Activated naive CD8-positive, alpha-beta T cell (primary cell): ENCODE measurements around the gene ECD.
A peak's percentile ranks its signal among the peaks of the same experiment; 100 is the strongest.
"Not testable (repeated sequence)": the region's sequence is repeated elsewhere in the genome, so short reads cannot be mapped to it uniquely, and the experiment has no call there.

ENCODE experiments used
- H3K27ac Mint-ChIP-seq: one replicate; pipeline ENCODE4 v1.8.0; 2021; ENCODE audit warnings: mixed read lengths
- H3K27me3 Mint-ChIP-seq: one replicate; pipeline ENCODE4 v1.8.0; 2021; ENCODE audit warnings: mixed read lengths
- H3K36me3 Mint-ChIP-seq: one replicate; pipeline ENCODE4 v1.8.0; 2021; ENCODE audit warnings: mixed read lengths
- H3K4me1 Mint-ChIP-seq: one replicate; pipeline ENCODE4 v1.8.0; 2021; ENCODE audit warnings: low read depth, mixed read lengths
- H3K4me3 Mint-ChIP-seq: one replicate; pipeline ENCODE4 v1.8.0; 2021; ENCODE audit warnings: mild to moderate bottlenecking, mixed read lengths
- H3K9me3 Mint-ChIP-seq: one replicate; pipeline ENCODE4 v1.8.0; 2021; ENCODE audit warnings: low read depth, mixed read lengths

The ECD gene

DNA sequence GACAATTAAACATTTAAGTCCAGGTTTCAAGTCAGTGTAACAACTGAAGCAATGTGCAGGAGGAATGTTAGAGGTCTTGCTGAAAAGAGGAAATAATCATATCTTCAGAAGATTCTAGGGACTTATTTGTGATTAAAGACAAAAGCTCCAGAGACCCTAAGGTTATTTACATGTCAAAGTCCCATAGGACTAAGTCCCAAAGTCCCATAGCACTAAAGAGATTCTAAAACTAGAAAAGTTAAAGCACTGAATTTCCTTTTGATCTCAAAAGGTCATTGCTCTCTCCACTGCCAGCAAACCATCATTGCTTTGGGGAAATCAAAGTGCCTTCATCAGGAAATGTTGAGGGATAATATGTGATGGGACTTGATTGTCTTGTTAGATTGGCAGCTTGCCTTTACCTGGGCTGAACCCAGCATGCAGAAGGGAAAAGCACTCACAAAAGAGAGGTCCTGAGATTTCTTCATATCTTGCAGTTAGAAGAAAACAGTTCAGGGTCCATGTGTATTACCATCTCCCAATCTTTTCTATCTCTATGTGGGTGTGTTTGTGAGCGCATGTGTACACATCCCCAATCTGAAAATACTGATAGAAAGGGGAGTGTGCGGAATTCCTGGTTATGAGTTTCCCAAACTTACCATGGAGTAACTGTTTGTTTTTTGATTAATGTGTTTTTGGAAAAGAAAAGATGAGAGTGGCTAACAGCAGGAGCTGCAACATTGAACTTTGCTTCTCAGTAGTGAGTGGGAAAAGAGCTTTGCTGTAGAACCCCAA is 35.7 kb downstream of the ECD start:
- no peaks in the 10 kb centered on the region for H3K4me1 Mint-ChIP-seq
- peak overlapping the region; percentile 30 for H3K27ac Mint-ChIP-seq
- peaks cover 16% of the 10 kb centered on the region for H3K36me3 Mint-ChIP-seq
- no peaks in the 10 kb centered on the region for H3K27me3 Mint-ChIP-seq
- H3K4me3 Mint-ChIP-seq, result no peak overlapping the region
- no peaks in the 10 kb centered on the region for H3K9me3 Mint-ChIP-seq

DNA sequence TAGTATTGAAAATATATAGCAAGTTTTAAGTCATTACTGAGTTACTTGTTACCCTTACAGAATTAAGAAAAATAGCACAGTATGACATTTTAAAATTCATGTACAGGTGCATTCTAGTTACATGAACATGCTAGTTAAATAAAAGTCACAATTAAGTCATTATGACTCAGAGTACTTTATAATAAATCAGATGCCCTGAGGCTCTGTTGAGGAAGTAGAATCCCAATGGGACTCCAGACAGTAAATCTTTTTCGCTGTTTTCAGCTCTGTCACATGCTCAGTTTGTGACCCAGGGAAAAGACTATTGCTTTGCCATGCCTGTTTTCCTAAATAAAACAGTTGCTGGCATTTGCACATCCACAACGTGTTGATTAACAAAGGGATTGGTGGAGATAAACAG is 36.5 kb downstream of the ECD start:
- no peaks in the 10 kb centered on the region for H3K4me1 Mint-ChIP-seq
- no peaks in the 10 kb centered on the region for H3K9me3 Mint-ChIP-seq
- H3K27ac Mint-ChIP-seq, result no peak overlapping the region
- peaks cover 13% of the 10 kb centered on the region for H3K36me3 Mint-ChIP-seq
- no peak overlapping the region for H3K4me3 Mint-ChIP-seq
- no peaks in the 10 kb centered on the region for H3K27me3 Mint-ChIP-seq

DNA sequence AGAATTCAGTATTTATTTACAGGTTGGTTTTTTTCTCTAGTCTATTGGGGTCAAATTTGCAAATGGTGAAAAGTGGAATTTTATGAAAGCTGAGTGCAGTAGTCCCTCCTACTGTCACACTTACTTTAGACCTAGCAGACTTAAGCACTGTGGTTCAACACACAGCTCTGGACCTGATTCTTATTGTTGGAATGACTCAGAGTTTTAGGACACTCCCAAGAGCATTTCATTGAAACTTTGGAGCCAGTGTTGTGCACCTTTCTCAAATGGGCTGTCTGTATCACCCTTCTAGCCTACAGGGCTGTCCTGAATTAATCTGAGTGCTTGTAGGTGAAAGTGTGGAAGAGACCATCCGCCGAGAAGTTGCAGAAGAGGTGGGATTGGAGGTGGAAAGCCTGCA is 41.5 kb downstream of the ECD start:
- Mint-ChIP-seq H3K27ac (no peak overlapping the region), H3K9me3 (no peaks in the 10 kb centered on the region), H3K27me3 (no peaks in the 10 kb centered on the region), H3K36me3 (peaks cover 5% of the 10 kb centered on the region), H3K4me1 (no peaks in the 10 kb centered on the region), H3K4me3 (no peak overlapping the region)

DNA sequence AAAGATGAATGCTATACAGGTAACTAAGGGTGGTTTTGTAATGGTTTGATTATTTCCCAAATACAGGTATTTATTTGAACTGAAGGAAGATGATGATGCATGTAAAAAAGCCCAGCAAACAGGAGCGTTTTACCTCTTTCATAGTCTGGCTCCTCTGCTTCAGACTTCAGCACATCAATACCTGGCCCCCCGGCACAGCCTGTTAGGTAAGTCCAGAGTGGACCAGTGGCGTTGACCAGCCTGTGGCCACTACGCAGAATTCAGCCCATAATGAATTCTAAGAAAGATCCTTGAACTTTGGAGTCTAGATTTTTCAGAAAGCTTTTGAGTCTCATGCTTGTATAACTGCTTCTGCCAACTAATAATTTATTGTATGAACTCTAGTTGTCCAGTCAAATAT is 47.9 kb downstream of the ECD start:
- no peaks in the 10 kb centered on the region for H3K36me3 Mint-ChIP-seq
- no peak overlapping the region for H3K27ac Mint-ChIP-seq
- H3K4me1 Mint-ChIP-seq, result peaks cover 2% of the 10 kb centered on the region
- no peak overlapping the region for H3K4me3 Mint-ChIP-seq
- H3K27me3 Mint-ChIP-seq, result no peaks in the 10 kb centered on the region
- H3K9me3 Mint-ChIP-seq, result no peaks in the 10 kb centered on the region

GRCh38 chr10:73119457-73119856 is 48.4 kb downstream of the ECD start:
- Mint-ChIP-seq H3K4me3 (no peak overlapping the region), H3K4me1 (peaks cover 2% of the 10 kb centered on the region), H3K9me3 (no peaks in the 10 kb centered on the region), H3K36me3 (no peaks in the 10 kb centered on the region), H3K27ac (no peak overlapping the region), H3K27me3 (no peaks in the 10 kb centered on the region)

DNA sequence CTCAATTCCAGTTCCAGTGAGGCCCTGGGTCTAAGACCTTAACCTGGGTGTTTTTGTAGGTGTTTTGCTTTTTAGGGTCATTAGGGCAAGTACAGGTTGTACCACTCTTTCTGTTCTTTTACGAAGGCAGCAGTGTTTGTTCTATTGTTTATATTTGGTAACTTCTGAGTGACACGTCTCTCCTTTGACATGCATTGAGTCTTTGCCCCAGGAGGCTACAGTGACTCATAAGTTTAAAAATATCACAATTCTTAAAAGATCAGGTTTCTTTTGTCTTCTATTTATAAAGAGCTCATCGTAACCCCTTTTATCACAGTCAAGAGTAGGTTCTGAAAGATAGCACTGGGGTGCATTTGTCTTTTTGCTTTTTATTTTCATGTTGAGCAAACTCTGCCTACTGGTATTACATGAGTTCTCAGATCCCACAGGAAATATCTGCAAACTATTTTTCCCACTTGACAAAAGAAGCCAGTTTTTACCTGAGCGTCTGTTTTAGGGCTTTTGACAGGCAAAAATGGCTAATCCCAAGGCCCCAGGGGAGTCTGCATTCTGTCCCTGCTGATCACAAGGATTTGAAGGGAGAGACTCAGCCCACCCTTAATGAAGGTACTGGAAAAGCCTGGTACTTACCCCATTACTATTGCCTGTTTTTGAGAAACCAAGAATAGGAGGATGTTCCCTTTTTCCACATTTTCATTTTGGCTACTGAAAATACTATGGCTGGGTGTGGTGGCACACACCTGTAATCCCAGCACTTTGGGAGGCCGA is 49.6 kb downstream of the ECD start:
- Mint-ChIP-seq H3K36me3 (no peaks in the 10 kb centered on the region), H3K9me3 (no peaks in the 10 kb centered on the region), H3K4me1 (peaks cover 2% of the 10 kb centered on the region), H3K27ac (no peak overlapping the region), H3K27me3 (no peaks in the 10 kb centered on the region), H3K4me3 (no peak overlapping the region)

DNA sequence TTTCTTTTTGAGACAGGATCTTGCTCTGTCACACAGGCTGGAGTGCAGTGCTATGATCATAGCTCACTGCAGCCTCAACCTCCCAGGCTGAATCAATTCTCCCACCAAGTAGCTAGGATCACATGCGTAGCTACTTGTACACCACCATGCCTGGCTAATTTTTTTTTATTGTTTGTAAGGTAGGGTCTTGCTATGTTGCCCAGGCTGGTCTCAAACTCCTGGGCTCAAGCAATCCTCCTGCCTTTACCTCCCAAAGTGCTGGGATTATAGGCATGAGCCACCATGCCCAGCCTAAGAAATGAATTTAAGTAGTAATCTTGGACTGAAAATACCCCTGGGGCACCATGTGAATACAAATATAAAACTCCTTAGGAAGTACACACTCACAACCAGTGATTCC is 51.8 kb downstream of the ECD start:
- Mint-ChIP-seq H3K27me3 (no peaks in the 10 kb centered on the region), H3K36me3 (no peaks in the 10 kb centered on the region), H3K4me3 (no peak overlapping the region), H3K4me1 (peaks cover 6% of the 10 kb centered on the region), H3K9me3 (no peaks in the 10 kb centered on the region), H3K27ac (no peak overlapping the region)

DNA sequence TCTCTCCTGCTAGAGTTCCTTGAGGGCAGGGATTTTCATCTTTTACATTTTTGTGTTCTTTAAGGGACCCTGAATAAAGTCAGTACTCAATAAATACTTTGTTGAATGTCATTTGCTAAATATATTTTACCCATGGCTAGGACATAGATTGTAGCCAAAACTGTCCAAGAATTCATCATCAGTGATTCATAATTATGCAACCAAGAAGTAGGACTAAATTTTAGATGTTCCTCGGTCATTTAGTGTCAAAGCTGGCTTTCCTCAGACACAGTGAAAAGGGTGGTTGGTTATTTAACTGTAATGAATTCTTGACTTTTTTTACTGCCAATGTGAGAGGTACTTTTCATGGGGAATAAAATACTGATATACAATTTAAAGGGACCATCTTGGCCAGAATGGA is 54.3 kb downstream of the ECD start:
- Mint-ChIP-seq H3K4me1 (peaks cover 15% of the 10 kb centered on the region), H3K9me3 (no peaks in the 10 kb centered on the region), H3K27me3 (no peaks in the 10 kb centered on the region), H3K36me3 (peaks cover 10% of the 10 kb centered on the region), H3K27ac (peak overlapping the region; percentile 41), H3K4me3 (no peak overlapping the region)

GRCh38 chr10:73112032-73112431 is 55.8 kb downstream of the ECD start:
- Mint-ChIP-seq H3K4me1 (peaks cover 13% of the 10 kb centered on the region), H3K36me3 (peaks cover 13% of the 10 kb centered on the region)
- not testable (repeated sequence) for H3K9me3 Mint-ChIP-seq, H3K27me3 Mint-ChIP-seq, H3K27ac Mint-ChIP-seq, H3K4me3 Mint-ChIP-seq

- peaks cover 16% of the 10 kb centered on the region for H3K36me3 Mint-ChIP-seq
- H3K4me1 Mint-ChIP-seq, result peaks cover 13% of the 10 kb centered on the region
- H3K27me3 Mint-ChIP-seq, result no peaks in the 10 kb centered on the region
- H3K27ac Mint-ChIP-seq, result peak within 1 kb of the TSS; percentile 95
- H3K4me3 Mint-ChIP-seq, result peak within 1 kb of the TSS; percentile 92
- no peaks in the 10 kb centered on the region for H3K9me3 Mint-ChIP-seq
Measured at GRCh38 chr10:73110345-73110849, 57.4 kb downstream of the ECD start, which contains the start of gene NUDT13. Gene NUDT13, plus strand, starts transcription at chr10:73110455. Its CDS starts 3,911 bp downstream, at chr10:73114366.

DNA sequence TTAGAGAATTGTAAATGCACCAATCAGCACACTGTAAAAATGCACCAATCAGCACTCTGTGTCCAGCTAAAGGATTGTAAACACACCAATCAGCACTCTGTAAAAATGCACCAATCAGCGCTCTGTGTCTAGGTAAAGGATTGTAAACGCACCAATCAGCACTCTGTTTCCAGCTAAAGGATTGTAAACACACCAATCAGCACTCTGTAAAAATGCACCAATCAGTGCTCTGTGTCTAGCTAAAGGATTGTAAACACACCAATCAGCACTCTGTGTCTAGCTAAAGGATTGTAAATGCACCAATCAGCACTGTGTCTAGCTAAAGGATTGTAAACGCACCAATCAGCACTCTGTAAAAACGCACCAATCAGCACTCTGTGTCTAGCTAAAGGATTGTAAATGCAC is 58.6 kb downstream of the ECD start:
- H3K36me3 Mint-ChIP-seq, result peaks cover 16% of the 10 kb centered on the region
- H3K27me3 Mint-ChIP-seq, H3K27ac Mint-ChIP-seq, H3K9me3 Mint-ChIP-seq, H3K4me3 Mint-ChIP-seq: not testable (repeated sequence)
- peaks cover 13% of the 10 kb centered on the region for H3K4me1 Mint-ChIP-seq

GRCh38 chr10:73106301-73106700 is 61.5 kb downstream of the ECD start:
- H3K4me1 Mint-ChIP-seq, result peaks cover 10% of the 10 kb centered on the region
- no peaks in the 10 kb centered on the region for H3K27me3 Mint-ChIP-seq
- H3K4me3 Mint-ChIP-seq, result no peak overlapping the region
- H3K9me3 Mint-ChIP-seq, result no peaks in the 10 kb centered on the region
- H3K27ac Mint-ChIP-seq, result no peak overlapping the region
- peaks cover 16% of the 10 kb centered on the region for H3K36me3 Mint-ChIP-seq

DNA sequence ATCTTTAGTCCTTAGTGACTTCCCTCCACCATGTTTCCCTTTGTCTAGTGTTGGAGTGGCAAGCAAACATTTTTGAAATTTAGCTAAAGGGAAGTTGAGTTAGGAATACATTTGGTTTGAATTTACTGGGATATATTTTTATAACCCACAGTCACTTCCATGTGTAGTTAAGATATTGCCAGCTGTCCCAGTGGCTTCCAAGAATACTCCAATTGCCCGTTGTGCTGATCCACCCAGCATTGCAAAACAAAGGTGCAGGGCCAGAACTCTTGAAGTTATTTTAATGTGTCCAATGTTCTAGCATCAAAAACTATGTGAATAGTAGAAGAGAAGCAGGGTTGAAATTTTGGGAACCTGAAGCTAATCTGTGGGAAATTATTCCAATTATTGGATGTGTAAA is 68.7 kb downstream of the ECD start:
- Mint-ChIP-seq H3K36me3 (no peaks in the 10 kb centered on the region), H3K27ac (no peak overlapping the region), H3K9me3 (no peaks in the 10 kb centered on the region), H3K4me1 (peaks cover 22% of the 10 kb centered on the region), H3K27me3 (no peaks in the 10 kb centered on the region), H3K4me3 (no peak overlapping the region)

- Mint-ChIP-seq H3K27ac (peak overlapping the region; percentile 96), H3K9me3 (no peaks in the 10 kb centered on the region), H3K4me1 (peaks cover 28% of the 10 kb centered on the region), H3K36me3 (no peaks in the 10 kb centered on the region), H3K4me3 (peak overlapping the region; percentile 90), H3K27me3 (no peaks in the 10 kb centered on the region)
Measured at GRCh38 chr10:73097305-73097670, 70.5 kb downstream of the ECD start.

- H3K4me1 Mint-ChIP-seq, result peaks cover 32% of the 10 kb centered on the region
- H3K27ac Mint-ChIP-seq, result peak within 1 kb of the TSS; percentile 96
Measured at GRCh38 chr10:73096449-73097304, 71.1 kb downstream of the ECD start, which contains the start of gene P4HA1. Gene P4HA1, minus strand, starts transcription at chr10:73096866. Its CDS starts 21,983 bp downstream, at chr10:73074883.

More at GRCh38 chr10:73096449-73097304, 71.1 kb downstream of the ECD start, which contains the start of gene P4HA1:
- Mint-ChIP-seq H3K27me3 (no peaks in the 10 kb centered on the region), H3K4me3 (peak within 1 kb of the TSS; percentile 90), H3K36me3 (peaks cover 3% of the 10 kb centered on the region), H3K9me3 (no peaks in the 10 kb centered on the region)
